GM19035 (cell line): ENCODE data around the gene DNASE1L2.

Experiments used
- ATAC-seq: cut with Tn5 transposase; IDR thresholded peaks from one replicate; pipeline ENCODE4 v1.9.1; 2021; ENCODE audit not compliant: unreplicated experiment

DNASE1L2 gene

DNA sequence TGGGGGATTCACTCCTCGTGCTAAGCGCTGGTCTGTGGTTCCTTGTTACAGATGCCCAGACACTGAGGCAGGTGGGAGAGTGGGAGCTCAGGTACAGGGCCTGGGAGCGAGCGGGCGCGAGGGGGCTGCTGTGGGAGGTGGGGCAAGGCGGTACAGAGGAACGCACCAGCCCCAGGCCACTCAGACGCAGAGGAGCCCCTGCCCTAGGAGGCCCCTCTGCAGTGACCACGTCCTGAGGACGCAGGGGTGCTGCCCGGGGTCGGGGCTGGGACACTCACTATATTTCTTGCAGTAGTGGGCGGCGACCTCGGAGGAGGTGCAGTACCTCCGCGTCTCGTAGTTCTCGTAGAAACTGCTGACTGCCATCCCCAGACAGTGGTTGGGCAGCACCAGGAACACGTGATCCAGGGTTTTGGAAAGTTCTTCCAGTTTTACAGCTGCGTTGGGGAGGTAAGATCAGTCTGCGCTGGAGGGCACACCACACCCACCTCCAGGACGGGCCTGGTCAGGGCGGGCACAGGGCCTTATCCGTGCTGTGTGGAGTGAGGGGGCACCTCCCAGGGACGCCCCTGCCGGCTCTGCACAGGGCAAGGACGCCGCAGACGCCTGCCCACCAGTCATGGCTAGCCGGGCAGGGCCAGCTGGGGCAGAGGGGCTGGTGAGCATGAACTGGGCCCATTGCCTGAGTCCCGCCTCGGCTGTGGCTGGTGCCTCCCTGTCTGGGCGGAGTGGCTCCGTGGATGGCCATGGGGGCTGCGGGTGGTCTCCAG lies 47.9 kb downstream of the DNASE1L2 start:
- no peak for ATAC-seq

DNA sequence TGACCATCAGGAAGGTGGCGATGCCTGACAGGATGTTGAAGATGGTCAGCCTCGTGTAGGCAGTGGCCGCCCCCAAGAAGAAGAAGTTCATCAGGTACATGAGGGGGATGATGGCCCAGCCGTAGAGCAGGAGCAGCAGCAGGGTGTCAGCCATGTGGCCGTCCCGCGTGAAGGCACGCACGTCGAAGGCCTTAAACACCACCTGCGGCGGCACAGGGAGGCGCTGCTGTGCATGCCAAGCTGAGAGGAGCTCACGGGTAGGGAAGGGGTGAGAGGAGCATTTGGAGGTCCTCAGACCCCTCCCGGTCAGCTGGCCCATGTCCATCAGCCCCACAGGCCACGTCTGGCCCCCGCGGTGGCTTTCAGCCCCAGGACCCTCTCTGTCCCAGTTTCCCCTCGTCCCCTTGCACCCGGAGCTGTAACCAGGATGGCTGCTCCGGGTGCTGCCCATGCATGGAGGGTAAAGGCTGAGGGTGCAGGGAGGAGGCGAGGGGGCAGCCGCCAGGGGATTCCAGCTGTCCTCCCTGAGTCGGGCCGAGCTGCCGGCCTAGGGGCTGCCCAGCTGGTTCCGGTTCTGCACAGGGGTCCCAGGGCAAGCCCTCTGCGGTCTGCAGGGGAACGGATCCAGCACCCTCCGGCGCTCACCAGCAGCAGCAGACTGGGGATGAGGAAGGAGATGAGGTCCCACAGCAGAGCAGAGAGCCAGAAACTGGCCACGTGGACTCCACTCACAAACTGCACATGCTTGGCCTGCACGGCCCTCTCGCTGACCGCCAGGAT lies 48.7 kb downstream of the DNASE1L2 start:
- ATAC-seq: no peak

GRCh38 chr16:2285731-2286191 lies 49.5 kb downstream of the DNASE1L2 start:
- ATAC-seq: no peak

GRCh38 chr16:2286550-2286949 lies 50.3 kb downstream of the DNASE1L2 start:
- no peak for ATAC-seq

DNA sequence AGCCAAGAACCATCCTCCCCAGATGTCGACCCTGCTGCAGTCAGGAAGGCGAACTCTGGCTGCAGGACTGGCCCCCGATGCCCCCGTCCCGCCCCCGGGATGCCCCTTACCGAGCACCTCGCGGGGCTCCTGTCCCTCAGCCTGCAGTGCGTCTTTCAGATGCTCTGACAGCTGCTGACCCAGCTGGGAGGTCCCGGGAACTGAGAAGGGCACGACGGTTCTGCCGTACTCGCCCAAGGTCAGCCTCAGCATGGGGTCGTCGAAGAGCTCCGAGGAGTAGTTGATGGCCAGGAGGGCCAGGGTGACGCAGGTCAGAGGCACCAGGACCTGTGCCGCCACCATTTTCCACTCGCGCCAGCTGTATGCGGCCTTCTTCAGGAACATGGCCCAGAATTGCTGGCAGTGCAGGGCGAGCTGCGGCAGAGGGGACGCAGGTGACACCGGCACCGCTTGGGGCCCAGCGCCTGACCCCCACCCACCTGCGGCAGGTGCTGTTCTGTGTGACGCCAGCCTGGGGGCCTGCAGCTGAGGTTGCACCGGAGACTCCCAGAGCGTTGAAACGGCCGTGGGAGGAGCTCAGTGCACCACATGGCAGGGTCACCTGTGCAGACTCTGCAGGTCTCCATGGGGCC lies 51.8 kb downstream of the DNASE1L2 start:
- ATAC-seq: no peak
